ENCODE data around the gene NR3C1.

Gene NR3C1

DNA sequence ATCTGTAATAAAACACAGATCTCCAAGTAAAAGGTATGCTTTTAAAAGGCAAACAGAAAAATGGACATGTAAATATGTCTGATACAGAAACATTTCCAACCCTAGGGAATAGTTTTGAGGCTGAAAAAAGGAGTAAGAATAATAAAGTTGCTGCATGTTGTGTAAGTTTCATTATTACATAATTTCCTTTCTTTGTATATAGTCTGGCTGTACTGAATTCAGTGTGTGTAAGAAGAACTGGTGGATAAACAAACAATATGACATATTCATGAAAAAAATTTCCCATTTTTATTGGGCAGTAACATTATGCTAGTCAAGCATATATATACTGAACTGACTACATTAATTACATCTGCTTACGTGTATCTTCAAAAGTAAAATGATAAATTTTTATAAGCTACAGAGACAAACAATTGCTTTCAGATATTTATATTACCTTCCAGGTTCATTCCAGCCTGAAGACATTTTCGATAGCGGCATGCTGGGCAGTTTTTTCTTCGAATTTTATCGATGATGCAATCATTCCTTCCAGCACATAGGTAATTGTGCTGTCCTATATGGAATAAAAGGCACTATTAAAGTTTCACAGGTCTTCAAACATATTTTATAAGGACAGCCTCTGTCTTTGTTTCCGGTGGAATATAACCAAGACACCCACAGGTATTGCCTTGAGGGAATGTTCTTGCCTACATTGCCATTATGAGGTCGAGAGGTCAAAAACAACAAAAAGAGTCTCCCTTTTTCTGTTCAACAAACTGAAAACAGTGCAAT, 93.6 kb downstream of the NR3C1 start:
- DNase-seq (ENCODE audit: low read depth): no peak

- DNase-seq (ENCODE audit: low read depth): peak; percentile 42
Measured at GRCh38 chr5:143308731-143309130, 94.8 kb downstream of the NR3C1 start.

- DNase-seq (ENCODE audit: low read depth): no peak
Measured at GRCh38 chr5:143306040-143306439, 97.4 kb downstream of the NR3C1 start.

GRCh38 chr5:143304836-143305475, 98.5 kb downstream of the NR3C1 start:
- DNase-seq (ENCODE audit: low read depth): no peak

DNA sequence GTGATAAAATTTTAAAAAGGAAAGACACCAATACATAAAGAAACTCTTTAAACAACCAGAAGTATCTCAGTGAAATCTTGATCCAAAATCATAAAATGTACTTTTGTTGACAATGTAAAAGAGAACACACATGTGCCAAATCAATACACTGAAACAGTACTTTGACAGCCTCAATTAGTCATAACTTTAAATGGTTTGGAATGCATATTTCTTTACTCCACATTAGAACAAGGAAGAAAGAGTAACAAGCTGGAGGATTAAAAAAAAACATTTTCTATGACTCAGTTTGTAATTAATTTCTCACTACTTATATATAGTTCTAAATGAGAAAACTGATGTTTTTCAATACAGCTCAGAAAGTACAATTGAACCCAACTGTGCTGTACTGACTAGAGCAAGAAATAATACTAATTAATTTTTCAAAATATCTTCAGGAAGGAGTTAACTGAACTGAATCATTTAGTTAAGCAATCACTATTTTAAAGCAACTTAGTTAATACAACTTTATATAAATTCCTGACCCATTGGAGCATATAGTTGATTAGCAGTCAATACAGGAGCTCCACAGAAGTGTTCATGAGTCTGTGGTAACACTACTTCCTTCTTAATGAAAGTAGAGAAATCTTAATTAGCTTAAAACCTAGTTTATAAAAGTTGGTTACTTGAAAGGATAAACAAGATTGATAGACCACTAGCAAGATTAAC, 101.0 kb downstream of the NR3C1 start:
- no peak for DNase-seq (ENCODE audit: low read depth)

DNA sequence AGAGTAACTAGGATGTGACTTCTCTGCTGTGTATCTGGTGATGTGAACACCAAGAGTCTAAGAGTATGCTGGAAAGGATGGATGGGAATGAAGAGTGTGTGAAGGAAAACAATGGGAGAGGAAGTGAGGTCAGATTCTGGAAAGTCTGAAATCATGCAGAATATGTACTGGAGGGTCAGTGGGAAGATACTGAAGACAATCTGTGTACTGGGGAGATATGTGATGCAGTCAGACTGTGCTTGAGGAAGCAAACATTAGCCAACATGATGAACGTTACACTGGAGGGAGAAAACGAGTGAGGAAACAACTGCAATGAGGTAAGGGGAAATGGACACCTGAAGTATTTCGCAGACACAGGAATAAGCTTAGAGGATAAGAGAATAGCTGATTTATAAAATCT, 105.7 kb downstream of the NR3C1 start:
- no peak for DNase-seq (ENCODE audit: low read depth)

DNA sequence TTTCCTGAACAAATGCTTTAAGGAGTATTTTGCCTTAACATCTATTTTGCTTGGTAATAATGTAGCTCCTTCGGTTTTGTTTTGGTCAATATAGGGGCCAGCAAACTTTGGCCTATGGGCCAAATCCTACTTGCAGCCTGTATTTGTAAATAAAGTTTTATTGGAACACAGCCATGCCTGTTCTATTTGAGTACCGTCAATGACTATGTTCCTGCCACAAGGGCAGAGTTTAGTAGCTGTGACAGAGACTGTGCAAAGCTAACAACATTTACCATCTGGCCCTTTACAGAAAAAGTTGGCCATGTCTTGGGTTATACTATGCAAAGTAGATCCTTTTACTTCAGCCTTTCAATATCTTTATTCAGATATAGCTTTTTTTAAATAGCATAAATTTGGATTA, 113.4 kb downstream of the NR3C1 start:
- no peak for DNase-seq (ENCODE audit: low read depth)

- DNase-seq (ENCODE audit: low read depth): no peak
Measured at GRCh38 chr5:143284521-143284920, 119.0 kb downstream of the NR3C1 start.

GRCh38 chr5:143284002-143284401, 119.5 kb downstream of the NR3C1 start:
- no peak for DNase-seq (ENCODE audit: low read depth)

GRCh38 chr5:143281226-143281625, 122.3 kb downstream of the NR3C1 start:
- DNase-seq (ENCODE audit: low read depth): no peak

DNA sequence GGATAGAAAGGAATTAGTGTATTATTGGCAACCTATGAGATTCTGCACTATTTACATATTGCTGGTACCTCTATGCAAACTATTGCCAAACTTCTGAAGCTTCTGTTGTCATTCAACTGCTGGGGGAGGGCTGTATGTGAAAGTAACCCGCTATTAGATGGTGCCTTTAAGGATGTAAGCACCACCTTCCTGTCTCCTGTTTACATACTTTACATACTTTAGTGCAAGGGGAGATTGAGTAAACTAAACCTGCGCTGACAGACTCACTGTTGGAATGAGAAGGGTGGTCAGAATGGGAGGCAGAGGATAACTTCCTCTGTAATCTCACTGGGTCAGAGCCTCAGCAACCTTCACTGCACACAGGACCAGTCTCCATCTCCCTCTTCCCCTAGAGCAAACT, 123.8 kb downstream of the NR3C1 start:
- no peak for DNase-seq (ENCODE audit: low read depth)

GRCh38 chr5:143277536-143277935, 126.0 kb downstream of the NR3C1 start:
- DNase-seq (ENCODE audit: low read depth): no peak

DNA sequence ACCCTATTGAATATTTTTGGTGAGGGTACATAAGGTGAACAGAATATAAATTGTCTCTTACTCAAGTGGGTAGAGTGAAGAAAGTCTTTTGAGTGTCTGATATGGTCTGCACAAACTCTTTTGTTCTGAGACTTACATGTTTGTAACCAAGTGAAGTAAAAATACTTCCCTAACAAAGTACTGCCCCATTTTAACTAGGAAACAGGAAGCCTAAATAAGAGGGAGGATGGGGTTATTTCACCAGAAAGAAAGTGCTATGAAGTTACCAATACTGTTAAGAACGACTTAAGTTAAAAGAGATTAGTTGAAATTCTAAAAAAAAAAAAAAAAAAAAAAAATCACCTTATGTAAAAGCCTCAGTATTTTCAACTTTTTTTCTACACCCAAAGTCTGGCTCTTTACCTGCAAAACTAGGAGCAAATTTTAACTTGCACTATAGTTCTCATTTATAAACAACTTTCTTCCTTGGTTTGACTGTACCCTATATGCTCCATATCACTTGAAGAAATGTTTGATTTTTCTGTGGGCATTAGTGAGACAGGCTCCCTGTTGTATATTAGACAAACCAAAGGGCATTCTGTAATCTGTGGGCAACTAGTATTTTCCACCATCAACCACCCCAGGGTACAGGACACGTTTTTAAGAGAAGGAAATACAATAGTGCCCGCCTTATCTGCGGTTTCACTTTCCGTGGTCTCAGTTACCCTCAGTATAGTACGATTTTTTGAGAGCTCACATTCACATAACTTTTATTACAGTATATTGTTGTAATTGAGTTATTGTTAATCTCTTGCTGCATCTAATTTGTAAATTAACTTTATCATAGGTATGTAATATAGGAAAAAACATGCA, 127.7 kb downstream of the NR3C1 start:
- DNase-seq (ENCODE audit: low read depth): no peak

GRCh38 chr5:143274952-143275351, 128.5 kb downstream of the NR3C1 start:
- DNase-seq (ENCODE audit: low read depth): no peak

- DNase-seq (ENCODE audit: low read depth): no peak
Measured at GRCh38 chr5:143271431-143271830, 132.1 kb downstream of the NR3C1 start.

DNA sequence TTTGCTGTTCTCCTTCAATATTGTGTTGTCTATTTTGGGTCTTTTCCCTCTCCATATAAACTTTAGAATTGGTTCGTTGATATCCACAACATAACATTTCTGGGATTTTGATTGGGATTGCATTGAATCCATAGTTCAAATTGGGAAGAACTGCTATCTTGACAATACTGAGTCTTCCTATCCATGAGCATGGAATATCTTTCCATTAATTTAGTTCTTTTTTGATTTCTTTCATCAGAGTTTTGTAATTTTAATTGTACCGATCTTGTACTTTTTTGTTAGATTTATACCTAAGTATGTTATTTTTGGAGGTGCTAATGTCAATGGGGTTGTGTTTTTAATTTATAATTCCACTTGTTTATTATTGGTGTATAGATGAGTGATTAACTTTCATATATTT, 135.1 kb downstream of the NR3C1 start:
- no peak for DNase-seq (ENCODE audit: low read depth)

DNA sequence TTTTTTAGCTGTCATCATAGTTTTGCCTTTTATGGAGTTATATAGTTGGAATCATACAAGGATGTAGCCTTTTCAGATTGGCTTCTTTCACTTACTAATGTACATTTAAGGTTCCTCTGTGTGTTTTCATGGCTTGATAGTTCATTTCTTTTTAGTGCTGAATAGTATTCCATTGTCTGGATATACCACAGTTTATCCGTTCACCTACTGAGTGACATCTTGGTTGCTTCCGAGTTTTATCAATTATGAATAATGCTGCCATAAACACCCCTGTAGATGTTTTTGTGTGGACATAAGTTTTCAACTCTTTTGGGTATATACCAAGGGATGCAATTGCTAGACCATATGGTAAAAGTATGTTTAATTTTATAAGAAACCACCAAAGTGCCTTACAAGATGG, 136.3 kb downstream of the NR3C1 start:
- DNase-seq (ENCODE audit: low read depth): no peak

GRCh38 chr5:143265995-143266394, 137.5 kb downstream of the NR3C1 start:
- DNase-seq (ENCODE audit: low read depth): no peak

- DNase-seq (ENCODE audit: low read depth): no peak
Measured at GRCh38 chr5:143263272-143263810, 140.1 kb downstream of the NR3C1 start.

DNA sequence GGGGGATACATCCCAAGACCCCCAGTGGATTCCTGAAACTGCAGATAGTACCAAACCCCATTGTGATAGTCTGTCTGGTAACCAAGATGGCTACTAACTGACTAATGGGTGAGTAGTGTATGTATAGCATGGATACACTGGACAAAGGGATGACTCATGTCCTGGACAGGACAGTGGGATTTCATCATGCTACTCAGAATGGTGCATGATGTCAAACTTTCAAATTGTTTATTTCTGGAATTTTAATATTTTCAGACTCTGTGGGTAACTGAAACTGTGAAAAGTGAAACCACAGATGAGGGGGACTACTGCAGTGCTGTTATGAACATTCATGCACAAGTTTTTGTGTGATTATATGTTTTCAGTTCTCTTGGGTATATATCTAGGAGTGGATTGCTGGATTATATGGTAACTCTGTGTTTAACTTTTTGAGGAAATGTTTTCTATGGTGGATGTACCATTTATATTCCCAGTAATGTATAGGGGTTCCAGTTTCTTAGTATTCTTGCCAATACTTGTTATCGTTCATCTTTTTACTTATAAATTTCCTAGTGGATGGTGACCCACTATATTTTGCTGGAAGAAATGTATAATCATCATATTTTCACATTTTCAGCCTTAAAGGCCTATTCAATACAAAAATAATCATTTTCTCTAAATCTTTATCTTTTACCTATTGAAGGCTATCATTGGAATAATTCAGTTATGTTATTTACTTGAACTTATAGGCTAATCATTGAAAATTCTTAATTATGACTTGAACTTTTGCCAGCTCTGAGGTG, 140.9 kb downstream of the NR3C1 start:
- peak; percentile 57 for DNase-seq (ENCODE audit: low read depth)

DNA sequence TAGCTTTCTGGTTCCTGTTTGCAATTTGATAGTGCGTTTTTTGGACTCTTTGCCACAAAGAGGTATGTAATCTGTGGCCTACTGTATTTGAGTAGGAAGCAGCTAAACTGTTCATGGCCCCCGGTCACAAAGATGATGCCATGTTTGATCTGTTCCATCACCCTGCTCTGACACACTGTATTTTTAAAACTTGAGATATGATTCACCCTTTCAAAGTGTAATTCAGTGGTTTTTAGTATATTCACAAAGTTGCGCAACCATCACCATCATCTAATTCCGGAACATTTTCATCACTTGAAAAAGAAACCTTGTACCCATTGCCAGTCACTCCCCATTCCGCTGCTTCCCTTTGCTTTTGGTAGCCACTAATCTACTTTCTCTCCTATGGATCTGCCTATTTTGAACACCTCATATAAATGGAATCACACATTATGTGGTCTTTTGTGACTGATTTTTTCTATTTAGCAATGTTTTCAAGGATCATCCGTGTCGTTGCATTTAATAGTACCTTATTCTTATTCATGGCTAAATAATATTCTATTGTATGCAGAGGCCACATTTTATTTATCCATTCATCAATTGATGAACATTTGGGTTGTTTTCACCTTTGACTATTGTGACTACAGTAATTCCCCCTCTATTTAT, 141.6 kb downstream of the NR3C1 start:
- peak; percentile 36 for DNase-seq (ENCODE audit: low read depth)

Data from GM04504 (cell line).